ENCODE measurements around the gene TMEM74B.

TMEM74B gene

DNA sequence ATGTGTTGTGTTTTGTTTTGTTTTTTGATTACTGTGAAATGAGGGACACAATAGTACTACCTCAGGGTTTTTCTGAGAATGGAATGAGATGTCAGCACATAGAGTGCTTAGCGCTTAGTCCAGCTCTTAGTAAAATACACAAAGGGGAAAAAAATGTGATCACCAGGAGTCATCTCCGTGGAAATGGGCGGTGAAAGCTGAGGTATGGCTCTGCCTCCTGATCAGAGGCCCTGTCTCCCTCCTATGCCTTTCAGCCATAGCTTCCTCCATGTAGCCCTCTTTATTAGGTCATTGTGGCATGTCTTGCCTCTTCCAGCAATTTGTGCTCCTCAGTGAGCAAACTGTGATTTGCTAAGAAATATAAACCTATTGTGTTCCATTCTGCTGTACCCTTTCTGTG lies 53.4 kb downstream of the TMEM74B start:
- no peak for DNase-seq

DNA sequence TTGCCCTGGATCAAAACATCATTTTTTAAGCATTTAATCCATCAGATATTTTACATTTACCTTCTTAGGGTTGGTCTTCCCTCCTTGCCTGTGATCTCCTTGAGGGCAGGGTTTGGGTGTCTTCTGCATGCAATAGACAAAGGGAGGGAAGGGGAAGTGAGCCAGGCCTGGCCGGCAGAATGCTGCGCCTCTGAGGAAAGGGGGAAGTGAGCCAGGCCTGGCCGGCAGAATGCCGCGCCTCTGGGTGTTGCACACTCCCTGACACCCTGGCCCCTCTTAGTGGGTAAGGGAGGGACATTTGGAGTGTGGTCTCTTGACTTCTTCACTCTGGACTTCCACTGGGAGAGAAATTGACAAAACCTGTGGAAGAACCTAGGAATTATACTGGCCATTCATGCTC lies 53.9 kb downstream of the TMEM74B start:
- no peak for DNase-seq

All from fibroblast of upper back skin (primary cell).